GM20000 (cell line): ENCODE results near the gene NACC2.

Experiments used
- DNase-seq: peaks from one replicate; pipeline ENCODE4 v3.0.0; 2012; ENCODE audit warnings: low spot score
- CTCF ChIP-seq: IDR thresholded peaks from 2 replicates; pipeline ENCODE4 v1.5.1; 2012; ENCODE audit warnings: mild to moderate bottlenecking, control low read depth; ENCODE audit errors: extremely low read depth, missing control alignments

Gene NACC2

GRCh38 chr9:136140966-136141365 lies 45.9 kb upstream of the NACC2 start:
- DNase-seq = no peak
- TF ChIP-seq CTCF = no peak

GRCh38 chr9:136140046-136140445 lies 45.0 kb upstream of the NACC2 start:
- no peak for DNase-seq
- TF ChIP-seq CTCF = no peak

- peak; percentile 74 for DNase-seq
- peak; percentile 19 for TF ChIP-seq CTCF
These were observed 43.5 kb upstream of the NACC2 start for GRCh38 chr9:136138566-136138965.

- no peak for DNase-seq
- no peak for TF ChIP-seq CTCF
These were observed 42.5 kb upstream of the NACC2 start for GRCh38 chr9:136137321-136138265.

- DNase-seq = no peak
- no peak for TF ChIP-seq CTCF
These were observed 41.2 kb upstream of the NACC2 start for GRCh38 chr9:136136127-136136925.

GRCh38 chr9:136135326-136136126 lies 40.4 kb upstream of the NACC2 start:
- no peak for DNase-seq
- no peak for TF ChIP-seq CTCF
